Osteoblast (primary cell): ENCODE measurements around the gene TMEM39A. TPM values are rescaled to one million over a fixed set of nuclear protein-coding genes. Genes with fewer than 3 reads are reported as not detected.

Experiments used
- DNase-seq: peaks from one replicate; pipeline ENCODE4 v3.0.0; 2011; ENCODE audit warnings: low spot score, mixed read lengths; ENCODE audit not compliant: insufficient read length; ENCODE audit errors: missing footprints
- H2AFZ ChIP-seq: 2 replicates; pipeline ENCODE4 v1.6.0; 2011; ENCODE audit warnings: mild to moderate bottlenecking, low read length
- H3K27ac ChIP-seq: 2 replicates; pipeline ENCODE4 v1.5.1; 2011; ENCODE audit warnings: mild to moderate bottlenecking, low read depth, low read length, moderate library complexity
- H3K27me3 ChIP-seq: 2 replicates; pipeline ENCODE4 v1.6.0; 2012; ENCODE audit warnings: mild to moderate bottlenecking, control low read depth, inconsistent platforms, low read length, moderate library complexity; ENCODE audit not compliant: insufficient read depth
- H3K36me3 ChIP-seq: 2 replicates; pipeline ENCODE4 v1.5.1; 2011; ENCODE audit warnings: mild to moderate bottlenecking, low read length, control low read depth, moderate library complexity; ENCODE audit not compliant: insufficient read depth
- H3K4me1 ChIP-seq: 2 replicates; pipeline ENCODE4 v1.5.1; 2011; ENCODE audit warnings: mild to moderate bottlenecking, low read length, control low read depth, moderate library complexity; ENCODE audit not compliant: insufficient read depth
- H3K4me2 ChIP-seq: 2 replicates; pipeline ENCODE4 v1.6.0; 2011; ENCODE audit warnings: mild to moderate bottlenecking, low read length; ENCODE audit not compliant: insufficient read depth
- H3K4me3 ChIP-seq: fragments of 200-600 bp; sonication (generic); 3 replicates; pipeline ENCODE4 v1.5.1; 2012; ENCODE audit warnings: mild to moderate bottlenecking, low read length, inconsistent platforms; ENCODE audit not compliant: insufficient read depth
- H3K79me2 ChIP-seq: 2 replicates; pipeline ENCODE4 v1.6.0; 2012; ENCODE audit warnings: mild to moderate bottlenecking, low read length, control low read depth, inconsistent platforms; ENCODE audit not compliant: insufficient read depth
- H3K9me3 ChIP-seq: 2 replicates; pipeline ENCODE4 v1.5.1; 2011; ENCODE audit warnings: low read depth, low read length, control low read depth
- H4K20me1 ChIP-seq: 2 replicates; pipeline ENCODE4 v1.6.0; 2012; ENCODE audit warnings: mild to moderate bottlenecking, low read length, control low read depth; ENCODE audit not compliant: insufficient read depth
- total RNA-seq: library from RNA; depleted of rRNA; stranded (reverse); fragments of >200 nt; gene quantifications from 2 replicates; pipeline ENCODE4 v1.2.3, GENCODE V29; 2012
- TF ChIP-seq, protein P1 (sequence below): IDR thresholded peaks from 2 replicates; pipeline ENCODE4 v1.5.1; 2011; ENCODE audit warnings: mild to moderate bottlenecking, low read depth, low read length, moderate library complexity; ENCODE audit errors: extremely low read depth

Gene TMEM39A
- total RNA-seq, 1 donor = 53.2 TPM

DNA sequence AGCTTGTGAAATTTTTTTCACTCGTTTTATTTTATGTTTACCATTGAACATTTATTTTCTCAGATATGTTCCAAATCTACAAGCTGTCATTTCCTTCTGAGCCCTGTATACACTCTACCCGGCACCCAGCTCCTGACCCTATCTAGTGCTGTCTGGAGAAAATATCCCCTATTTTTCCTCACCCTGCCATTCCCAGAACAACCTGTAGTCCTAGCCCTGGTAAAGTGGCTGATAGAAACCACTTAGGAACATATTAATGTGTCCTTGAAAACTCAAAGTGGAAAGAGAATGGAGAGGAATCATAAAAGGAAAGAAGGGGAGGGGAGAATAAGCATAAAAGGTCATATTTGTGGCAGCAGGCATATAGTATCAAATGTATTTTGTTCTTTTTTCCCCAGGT lies 26.7 kb upstream of the TMEM39A start:
- no peak for DNase-seq
- H3K9me3 ChIP-seq = no peaks in the 10 kb centered on the region
- H3K4me3 ChIP-seq = no peak overlapping the region

DNA sequence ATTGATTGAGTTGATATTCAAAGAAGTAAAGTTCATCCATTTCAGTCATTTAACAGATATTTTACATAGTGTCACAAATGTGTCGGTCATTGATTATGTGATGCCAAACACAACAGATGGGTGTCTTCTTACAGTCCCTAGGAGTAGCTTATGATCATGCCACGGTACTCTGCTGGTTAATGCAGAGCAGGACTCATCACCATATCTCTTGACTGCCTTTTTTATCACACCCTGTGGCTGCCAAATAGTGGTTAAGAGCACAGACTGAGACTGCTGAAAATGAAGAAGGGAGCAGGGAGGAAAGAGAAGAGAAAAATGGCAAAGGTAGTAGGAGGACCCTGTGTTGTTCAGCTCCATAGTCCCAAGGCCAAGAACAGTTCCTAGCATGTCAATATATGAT lies 22.1 kb upstream of the TMEM39A start:
- Histone ChIP-seq H2AFZ (no peak overlapping the region), H3K36me3 (peaks cover 29% of the 10 kb centered on the region), H3K4me2 (no peak overlapping the region), H3K4me1 (no peaks in the 10 kb centered on the region), H3K27me3 (no peaks in the 10 kb centered on the region), H4K20me1 (no peaks in the 10 kb centered on the region), H3K79me2 (no peaks in the 10 kb centered on the region), H3K27ac (no peak overlapping the region), H3K9me3 (no peaks in the 10 kb centered on the region), H3K4me3 (no peak overlapping the region)
- DNase-seq = no peak
- TF ChIP-seq, protein P1, sequence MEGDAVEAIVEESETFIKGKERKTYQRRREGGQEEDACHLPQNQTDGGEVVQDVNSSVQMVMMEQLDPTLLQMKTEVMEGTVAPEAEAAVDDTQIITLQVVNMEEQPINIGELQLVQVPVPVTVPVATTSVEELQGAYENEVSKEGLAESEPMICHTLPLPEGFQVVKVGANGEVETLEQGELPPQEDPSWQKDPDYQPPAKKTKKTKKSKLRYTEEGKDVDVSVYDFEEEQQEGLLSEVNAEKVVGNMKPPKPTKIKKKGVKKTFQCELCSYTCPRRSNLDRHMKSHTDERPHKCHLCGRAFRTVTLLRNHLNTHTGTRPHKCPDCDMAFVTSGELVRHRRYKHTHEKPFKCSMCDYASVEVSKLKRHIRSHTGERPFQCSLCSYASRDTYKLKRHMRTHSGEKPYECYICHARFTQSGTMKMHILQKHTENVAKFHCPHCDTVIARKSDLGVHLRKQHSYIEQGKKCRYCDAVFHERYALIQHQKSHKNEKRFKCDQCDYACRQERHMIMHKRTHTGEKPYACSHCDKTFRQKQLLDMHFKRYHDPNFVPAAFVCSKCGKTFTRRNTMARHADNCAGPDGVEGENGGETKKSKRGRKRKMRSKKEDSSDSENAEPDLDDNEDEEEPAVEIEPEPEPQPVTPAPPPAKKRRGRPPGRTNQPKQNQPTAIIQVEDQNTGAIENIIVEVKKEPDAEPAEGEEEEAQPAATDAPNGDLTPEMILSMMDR = no peak

More for the DNA sequence above, 26.7 kb upstream of the TMEM39A start:
- H3K27me3 ChIP-seq = no peaks in the 10 kb centered on the region
- H3K79me2 ChIP-seq = no peaks in the 10 kb centered on the region
- peaks cover 35% of the 10 kb centered on the region for H3K36me3 ChIP-seq
- TF ChIP-seq, protein P1 = no peak
- no peak overlapping the region for H3K27ac ChIP-seq
- no peaks in the 10 kb centered on the region for H4K20me1 ChIP-seq
- no peaks in the 10 kb centered on the region for H3K4me1 ChIP-seq
- H2AFZ ChIP-seq = no peak overlapping the region
- no peak overlapping the region for H3K4me2 ChIP-seq

DNA sequence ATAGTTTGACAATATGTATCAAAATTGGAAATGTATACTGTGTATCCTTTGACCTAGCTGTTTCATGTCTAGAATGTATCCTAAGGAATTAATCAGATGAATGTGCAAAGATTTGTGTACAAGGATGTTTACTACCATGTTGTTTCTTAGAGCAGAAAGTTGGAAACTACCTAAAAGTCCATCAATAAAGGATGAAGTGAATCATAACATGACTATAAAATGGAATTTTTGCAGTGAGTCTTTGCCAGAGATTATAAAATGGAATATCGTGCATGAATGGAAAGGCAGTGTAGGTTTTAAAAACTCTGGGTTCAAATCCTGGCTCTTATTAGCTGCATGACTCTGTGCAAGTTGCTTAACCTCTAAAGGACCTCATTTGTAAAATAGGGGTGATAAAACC lies 19.7 kb upstream of the TMEM39A start:
- H3K4me2 ChIP-seq = no peak overlapping the region
- TF ChIP-seq, protein P1 = no peak
- no peak overlapping the region for H3K4me3 ChIP-seq

DNA sequence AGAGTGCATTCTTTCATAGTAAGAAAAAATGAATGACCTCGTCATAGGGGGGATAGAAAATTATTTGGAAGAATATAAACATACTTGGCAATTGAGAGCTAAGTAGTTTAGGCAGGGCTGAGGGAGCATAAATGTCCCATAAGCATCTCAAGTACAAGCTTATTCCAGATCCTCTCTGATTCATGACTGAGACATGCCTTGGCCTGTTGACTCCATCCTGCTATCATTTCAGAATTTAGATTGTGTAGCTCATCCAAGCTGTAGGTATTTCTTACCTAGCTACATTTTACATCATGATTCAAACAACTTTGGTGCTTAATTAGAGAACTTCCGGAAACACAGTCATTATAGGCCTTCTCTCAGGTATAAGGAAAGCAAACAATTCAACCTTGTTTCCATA lies 17.7 kb upstream of the TMEM39A start:
- H3K4me3 ChIP-seq = no peak overlapping the region
- DNase-seq = peak; percentile 37
- H3K27me3 ChIP-seq = no peaks in the 10 kb centered on the region
- H3K4me2 ChIP-seq = no peak overlapping the region
- TF ChIP-seq, protein P1 = no peak
- no peaks in the 10 kb centered on the region for H3K9me3 ChIP-seq
- H2AFZ ChIP-seq = peak overlapping the region; percentile 9
- H3K4me1 ChIP-seq = no peaks in the 10 kb centered on the region
- no peaks in the 10 kb centered on the region for H4K20me1 ChIP-seq
- H3K79me2 ChIP-seq = no peaks in the 10 kb centered on the region
- no peak overlapping the region for H3K27ac ChIP-seq
- H3K36me3 ChIP-seq = peaks cover 12% of the 10 kb centered on the region

More for the DNA sequence above, 19.7 kb upstream of the TMEM39A start:
- Histone ChIP-seq H4K20me1 (no peaks in the 10 kb centered on the region), H2AFZ (no peak overlapping the region), H3K27ac (no peak overlapping the region), H3K4me1 (no peaks in the 10 kb centered on the region), H3K79me2 (no peaks in the 10 kb centered on the region), H3K27me3 (no peaks in the 10 kb centered on the region), H3K9me3 (no peaks in the 10 kb centered on the region), H3K36me3 (peaks cover 22% of the 10 kb centered on the region)
- DNase-seq = no peak
